Left forelimb (tissue), 1 donor: ENCODE results near the gene CCDC14.
A peak's percentile ranks its signal among the peaks of the same experiment; 100 is the strongest.
"Not testable (repeated sequence)": the region's sequence is repeated elsewhere in the genome, so short reads cannot be mapped to it uniquely, and the experiment has no call there.

Source experiments
- DNase-seq: peaks from one replicate; pipeline ENCODE4 v3.0.0-alpha.2; 2018; ENCODE audit warnings: low spot score

CCDC14 gene

DNA sequence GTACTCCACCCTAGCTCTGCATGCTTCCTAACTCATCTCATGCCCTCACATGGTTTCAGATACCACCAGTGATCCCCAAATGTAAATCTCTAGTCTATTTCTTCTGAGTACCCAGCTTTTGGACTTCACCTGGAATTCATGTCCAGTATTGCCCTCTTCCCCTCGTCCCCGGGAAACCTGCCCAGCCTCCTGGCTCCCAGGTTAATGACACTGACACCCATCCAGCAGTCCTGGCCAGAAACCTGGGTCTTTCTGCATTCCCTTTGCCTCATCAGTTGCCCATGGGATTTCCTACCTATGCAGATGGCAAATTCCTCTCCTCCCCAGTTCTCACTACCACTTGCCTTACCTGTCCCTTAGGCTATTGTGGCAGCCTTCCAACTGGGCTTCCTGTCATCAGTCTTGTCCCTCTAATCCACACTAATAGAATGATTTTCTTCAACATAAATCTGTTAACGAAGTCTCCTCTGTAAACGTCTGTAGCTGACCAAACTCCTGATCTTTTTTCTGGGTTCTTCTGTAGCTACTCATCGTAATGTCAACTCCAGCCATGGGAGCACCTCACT lies 61.6 kb downstream of the CCDC14 start:
- no peak for DNase-seq

DNA sequence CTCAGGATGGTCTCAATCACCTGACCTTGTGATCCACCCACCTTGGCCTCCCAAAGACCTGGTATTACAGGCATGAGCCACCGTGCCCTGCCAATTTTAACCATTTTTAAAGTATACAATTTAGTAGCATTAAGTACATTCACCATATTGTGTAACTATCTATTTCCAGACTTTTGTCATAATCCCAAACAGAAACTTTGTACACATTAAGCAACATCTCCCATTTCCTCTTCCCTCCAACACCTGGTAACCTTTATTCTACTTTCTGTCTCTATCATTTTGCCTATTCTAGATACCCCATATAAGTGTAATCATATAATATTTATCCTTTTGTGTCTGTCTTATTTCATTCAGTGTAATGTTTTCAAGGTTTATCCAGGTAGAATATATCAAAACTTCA lies 68.0 kb downstream of the CCDC14 start:
- DNase-seq, result no peak

DNA sequence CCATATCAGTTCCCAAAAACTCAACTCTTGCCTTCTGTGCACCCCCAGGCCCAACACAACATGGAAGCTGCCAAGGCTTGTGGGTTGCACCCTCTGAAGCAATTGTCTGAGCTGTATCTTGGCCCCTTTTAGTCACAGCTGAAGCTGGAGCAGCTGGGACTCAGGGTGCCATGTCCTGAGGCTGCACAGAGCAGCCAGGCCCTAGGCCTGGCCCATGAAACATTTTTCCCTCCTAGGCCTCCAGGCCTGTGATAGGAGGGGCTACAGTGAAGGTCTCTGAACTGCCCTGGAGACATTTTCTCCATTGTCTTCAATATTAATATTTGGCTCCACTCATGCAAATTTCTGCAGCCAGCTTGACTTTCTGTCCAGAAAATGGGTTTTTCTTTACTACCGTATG lies 68.8 kb downstream of the CCDC14 start:
- DNase-seq, result no peak

DNA sequence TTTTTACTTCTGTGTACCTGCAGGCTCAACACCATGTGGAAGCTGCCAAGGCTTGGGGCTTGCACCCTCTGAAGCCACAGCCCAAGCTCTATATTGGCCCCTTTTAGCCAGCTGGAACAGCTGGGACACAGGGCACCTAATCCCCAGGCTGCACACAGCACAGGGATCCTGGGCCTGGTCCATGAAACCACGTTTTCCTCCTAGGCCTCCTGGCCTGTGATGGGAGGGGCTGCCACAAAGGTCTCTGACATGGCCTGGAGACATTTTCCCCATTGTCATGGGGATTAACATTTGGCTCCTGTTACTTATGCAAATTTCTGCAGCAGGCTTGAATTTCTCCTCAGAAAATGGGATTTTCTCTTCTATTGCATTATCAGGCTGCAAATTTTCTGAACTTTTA lies 70.0 kb downstream of the CCDC14 start:
- not testable (repeated sequence) for DNase-seq

DNA sequence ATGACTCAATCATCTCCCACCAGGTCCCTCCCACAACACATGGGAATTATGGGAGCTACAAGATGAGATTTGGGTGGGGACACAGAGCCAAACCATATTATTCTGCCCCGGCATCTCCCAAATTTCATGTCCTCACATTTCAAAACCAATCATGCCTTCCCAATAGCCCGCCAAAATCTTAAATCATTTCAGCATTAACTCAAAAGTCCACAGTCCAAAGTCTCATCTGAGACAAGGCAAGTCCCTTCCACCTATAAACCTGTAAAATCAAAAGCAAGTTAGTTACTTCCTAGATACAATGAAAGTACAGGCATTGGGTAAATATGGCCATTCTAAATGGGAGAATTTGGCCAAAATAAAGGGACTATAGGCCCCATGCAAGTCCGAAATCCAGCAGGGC lies 70.9 kb downstream of the CCDC14 start:
- not testable (repeated sequence) for DNase-seq

DNA sequence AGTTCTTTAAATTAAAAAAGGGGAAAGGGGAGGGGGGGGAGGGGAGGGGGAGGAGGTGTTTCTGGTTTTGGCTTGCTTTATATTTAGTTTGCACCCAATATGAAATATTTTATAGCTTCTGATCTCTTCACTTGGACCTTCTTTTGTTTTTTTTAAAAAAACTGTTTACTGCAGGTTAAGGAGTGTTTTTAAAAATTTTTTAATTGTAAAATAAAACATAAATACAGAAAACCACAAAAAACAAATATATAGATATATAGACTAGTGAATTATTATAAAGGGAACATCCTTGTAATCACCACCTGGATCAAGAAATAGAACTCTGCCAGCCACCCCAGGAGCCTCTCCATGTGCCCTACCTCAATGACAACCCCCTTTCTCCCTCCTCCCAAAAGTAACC lies 76.0 kb downstream of the CCDC14 start:
- DNase-seq, result no peak

DNA sequence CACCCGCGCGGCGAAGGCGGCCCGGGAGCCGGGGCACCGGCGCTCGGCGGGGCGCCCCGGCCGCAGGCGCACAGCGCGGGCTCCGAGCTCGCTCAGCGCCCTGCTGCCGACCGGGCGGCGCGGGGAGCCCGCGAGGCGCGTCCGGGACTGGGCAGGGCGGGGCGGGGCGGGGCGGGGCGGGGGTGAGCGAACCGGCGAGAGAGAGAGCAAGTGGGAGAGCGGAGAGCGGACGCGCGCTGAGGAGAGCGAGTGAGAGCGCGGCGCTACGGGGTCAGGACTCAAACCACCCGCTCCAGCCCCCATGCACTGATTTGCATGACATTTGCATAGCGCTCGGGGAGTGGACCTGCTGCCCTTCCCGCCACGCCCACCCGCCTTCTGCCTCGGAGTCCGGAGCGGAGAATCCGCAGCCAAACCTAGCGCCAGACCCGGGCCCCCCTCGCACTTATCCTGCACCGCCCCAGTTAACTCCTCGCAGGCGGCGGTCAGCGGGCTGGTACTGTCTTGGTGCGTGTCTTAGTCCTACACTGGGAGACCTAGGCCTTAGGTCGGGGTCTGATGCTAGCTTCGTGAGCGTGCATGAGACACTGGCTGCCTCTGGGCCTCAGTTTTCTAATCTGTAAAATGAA lies 76.7 kb downstream of the CCDC14 start, which contains the start of gene MYLK:
MYLK (minus strand) TSS at position 130 of the 629 bp plus-strand sequence. CDS start 90,491 bp downstream, outside the sequence.
- DNase-seq, result peak; percentile 78

DNA sequence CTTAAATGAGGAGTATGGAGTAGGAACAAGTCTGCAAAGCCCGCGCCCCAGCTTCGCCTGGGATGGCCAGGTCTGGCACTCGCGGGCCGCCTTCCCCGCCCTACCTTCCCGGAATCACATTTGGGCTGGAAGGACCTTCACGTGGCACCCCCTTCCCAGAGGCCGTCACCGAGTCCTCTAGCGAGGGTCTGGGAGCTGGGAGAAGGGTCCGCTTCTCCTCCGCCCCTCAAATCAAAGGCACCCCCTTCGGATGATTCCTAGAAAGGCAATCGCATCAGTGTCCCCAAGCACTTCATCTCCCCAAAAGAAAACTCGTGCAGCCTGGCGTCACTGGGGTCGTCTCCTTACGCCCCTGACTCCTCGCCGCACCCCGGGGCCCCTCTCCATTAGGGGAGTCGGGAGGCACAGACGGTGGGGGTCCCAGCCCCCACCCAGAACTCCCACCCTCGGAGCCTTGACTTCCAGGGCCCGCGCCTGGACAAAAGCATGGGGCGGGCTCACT lies 77.3 kb downstream of the CCDC14 start:
- DNase-seq, result no peak

DNA sequence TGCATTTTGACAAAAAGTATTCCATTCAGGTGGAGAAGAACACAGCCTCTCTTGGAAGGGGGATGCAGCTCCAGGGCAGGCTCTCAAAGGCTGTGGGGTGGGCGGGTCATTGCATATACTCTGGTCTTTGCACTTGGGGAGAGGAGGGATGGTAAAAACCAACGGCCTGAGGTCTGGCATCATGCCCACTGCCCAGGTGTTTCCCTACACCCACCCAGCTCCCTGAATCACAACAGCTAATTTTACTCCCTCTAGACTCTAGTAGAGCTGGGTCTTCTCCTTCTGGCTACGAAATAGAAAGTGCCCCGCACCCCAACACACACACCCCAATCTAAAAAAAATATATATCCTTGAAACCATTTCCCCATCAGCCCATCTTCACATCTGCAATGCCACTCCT lies 77.9 kb downstream of the CCDC14 start:
- DNase-seq, result no peak

DNA sequence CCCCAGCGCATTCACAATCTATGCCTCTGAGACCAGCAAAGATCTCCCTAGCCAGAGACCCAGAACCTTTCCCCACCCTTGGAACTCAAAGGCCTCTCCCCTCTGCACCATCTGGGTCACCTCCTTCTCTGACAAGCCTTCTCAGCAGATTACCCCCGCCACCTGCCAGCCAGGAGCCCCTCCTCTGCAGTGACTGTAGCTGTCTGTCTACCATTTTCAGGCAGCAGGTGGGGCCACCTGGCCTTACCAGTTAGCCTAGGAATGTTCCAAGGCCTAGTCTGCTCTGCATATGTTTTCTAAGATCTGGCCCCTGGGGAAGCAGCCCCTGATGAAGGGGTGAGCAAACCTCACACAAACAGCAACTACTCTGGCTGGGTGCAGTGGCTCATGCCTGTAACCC lies 79.3 kb downstream of the CCDC14 start:
- no peak for DNase-seq

DNA sequence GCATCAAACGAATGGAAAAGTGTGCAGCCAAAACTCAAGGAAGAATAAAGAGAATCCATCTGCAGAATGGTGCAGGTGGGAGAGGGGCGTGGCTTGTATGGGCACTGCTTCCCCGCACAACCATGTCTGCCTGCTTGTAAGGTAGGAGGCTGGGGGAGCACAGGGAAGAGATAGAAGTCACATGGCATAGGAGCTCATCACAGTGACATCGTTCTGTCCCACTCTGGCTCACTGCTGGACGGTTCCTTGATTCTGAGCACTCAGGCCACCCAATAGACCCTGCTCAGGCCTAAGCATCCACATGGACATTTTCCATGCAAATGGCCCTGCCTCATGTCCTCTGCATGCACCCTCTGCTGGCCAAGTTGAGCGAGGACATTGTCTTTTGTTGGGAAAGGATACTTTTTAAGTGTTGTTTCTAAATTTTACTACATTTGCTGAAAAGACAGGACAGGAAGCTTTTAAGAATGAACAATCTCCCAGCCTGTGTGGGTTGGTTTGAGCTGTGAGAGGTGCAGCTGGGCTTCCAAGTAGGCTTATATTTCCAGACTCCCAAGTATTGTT lies 79.9 kb downstream of the CCDC14 start:
- DNase-seq, result no peak

DNA sequence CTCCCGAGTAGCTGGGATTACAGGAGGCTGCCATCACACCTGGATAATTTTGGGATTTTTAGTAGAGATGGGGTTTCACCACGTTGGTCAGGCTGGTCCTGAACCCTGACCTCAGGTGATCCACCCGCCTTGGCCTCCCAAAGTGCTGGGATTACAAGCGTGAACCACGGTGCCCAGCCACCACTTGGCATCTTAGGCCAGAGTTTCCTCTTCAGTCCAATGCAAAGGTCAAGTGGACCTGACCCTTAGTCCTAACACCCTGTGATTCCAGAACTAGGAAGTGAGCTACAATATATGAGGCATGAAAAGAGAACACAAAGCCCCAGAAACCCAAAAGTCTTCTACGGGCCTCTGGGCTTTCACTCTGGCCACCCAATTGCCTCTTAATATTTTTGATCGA lies 82.2 kb downstream of the CCDC14 start:
- no peak for DNase-seq

DNA sequence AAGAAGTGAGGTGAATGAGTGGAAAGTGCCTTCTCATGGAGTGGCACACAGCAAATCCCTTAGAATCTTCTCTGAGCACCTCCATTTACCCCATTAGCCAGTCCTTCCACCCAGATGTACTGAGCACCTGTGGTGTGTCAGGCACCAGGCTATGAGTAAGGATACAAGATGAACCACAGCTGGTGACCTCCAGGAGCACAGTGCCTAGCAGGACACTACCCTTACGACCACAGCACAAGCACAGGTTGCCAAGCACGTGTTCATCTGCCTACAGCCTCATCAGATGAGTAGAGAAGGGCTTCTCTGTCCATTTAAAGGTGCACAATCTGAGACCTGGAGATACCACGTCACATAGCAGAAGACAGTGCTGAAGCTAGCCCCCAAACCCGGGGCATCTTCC lies 83.1 kb downstream of the CCDC14 start:
- no peak for DNase-seq

DNA sequence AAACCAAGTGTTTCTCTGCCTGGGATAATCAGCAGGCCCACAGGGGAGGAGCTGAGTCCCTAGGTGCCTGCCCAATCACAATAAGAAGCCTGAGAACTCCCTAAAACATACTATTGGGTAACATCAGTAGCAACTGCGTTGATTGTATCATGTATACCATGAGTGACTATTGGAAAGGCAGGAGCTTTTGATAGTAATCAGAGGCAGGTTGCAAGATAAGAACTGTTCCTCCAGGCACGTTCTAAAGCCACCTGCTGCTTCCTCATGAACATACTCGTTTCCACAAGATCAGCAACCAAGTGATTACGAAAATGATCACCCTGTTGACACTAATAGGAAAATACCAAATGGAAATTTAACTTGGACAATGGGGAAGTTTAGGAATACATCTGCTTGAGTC lies 83.6 kb downstream of the CCDC14 start:
- DNase-seq, result no peak

DNA sequence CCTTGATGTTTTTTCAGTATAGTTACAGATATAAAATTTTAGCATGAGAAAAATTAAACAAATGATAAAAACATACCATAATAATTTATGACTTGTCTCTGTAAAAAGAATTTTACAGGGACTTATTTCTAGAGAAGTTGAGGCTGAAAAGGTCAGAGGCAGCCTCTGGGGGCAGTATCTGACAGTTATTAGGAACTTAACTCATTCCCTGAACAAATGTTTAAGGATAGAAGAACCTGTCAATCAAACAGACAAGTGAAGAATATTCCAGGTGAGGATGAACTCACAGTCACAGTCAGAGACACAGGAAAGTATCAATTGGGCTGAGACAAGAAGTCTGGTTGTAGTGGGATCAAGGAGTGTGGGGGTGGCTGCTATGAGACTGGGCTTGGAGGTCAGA lies 84.2 kb downstream of the CCDC14 start:
- no peak for DNase-seq

DNA sequence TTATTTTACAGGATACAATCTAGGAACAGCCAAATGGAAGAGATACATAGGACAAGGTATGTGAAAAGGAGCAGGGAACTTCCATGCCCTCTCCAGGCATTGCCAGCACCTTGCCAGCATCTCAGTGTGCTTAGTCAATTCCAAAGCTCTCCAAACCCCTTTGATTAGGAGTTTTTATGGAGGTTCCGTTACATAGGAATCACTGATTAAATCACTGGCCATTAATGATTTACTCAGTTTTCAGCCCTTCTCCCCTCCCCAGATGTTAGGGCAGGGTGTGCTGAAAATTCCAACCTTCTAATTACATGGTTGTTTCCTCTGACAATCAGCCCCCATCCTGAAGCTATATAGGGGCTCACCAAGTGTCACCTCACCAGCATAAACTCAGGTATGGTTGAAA lies 88.4 kb downstream of the CCDC14 start:
- DNase-seq, result no peak

DNA sequence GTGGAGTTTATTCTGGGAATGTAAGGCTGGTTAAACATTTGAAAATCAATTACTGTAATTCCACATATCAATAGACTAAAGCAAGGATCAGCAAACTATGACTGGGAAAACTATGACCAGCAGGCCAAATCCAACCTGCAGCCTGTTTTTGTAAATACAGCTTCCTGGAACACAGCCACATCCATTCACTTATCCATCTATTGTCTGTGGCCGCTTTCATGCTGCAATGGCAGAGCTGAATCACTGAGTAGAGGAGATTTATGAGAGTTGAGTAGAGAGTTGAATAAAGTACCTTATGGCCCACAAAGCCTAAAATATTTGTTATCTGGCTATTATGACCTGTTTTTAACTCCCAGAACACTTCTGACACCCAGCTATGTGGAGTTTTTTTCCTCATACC lies 89.1 kb downstream of the CCDC14 start:
- no peak for DNase-seq

DNA sequence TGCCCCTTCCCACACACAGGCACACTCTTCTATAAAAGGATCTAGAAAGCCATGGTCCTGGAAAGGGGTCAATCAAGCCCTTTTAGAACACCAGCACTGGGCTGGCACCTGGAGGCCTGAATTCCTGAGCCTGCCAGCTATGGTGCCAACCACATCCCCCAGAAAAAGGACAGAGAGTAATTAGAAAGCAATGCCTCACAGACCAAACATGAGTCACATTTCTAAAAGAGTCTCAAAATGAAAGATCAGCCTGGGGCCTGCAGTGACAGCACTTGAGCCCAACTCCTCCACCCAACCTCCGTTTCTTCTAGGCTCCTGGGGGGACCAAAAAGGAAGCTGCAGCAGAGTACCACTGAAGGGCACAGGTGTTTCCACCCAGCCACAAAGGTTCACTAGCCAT lies 91.0 kb downstream of the CCDC14 start:
- no peak for DNase-seq

DNA sequence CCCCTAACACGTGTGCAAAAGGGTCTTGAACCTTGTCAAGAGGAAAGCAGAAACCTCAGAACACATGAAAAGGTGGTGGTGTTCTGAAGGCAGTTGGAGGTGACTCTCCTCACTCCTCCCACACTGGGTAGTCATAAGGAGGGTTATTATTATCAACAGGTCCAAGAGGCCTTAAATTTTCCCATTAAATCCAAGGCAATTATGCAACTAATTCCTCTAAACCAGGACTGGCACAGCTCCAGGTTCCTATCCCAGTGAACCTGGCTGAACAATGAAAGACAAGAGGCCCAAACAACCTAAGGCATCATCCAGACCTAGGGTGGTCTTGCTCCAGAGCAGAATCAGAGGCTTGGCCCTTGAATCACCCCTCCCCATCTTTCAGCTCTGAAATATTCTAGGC lies 91.9 kb downstream of the CCDC14 start:
- no peak for DNase-seq

DNA sequence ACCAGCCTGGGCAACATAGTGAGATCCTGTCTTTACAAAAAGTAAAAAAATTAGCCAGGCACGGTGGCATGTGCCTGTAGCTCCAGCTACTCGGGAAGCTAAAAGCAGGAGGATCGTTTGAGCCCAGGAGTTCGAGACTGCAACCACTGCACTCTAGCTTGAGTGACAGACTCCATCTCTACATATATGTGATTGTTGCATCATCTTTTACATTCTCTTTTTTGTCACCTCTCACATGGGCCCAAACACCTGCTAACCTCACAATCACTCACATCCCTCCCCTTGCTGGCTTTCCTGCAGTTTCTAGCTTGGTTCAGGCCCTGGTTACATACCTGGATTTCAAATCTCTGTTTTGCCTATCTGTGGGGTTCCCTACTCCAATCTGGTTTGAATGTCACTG lies 96.3 kb downstream of the CCDC14 start:
- no peak for DNase-seq
